ENCODE results near the gene PHIP. TPM values are rescaled to one million over a fixed set of nuclear protein-coding genes. Genes with fewer than 3 reads are reported as not detected.
"Not testable (repeated sequence)": the region's sequence is repeated elsewhere in the genome, so short reads cannot be mapped to it uniquely, and the experiment has no call there.

PHIP gene
- polyA plus RNA-seq, 1 donor, result 25.0 TPM

- DNase-seq, result no peak
Measured at GRCh38 chr6:79005497-79005896, 72.6 kb downstream of the PHIP start.

GRCh38 chr6:79005024-79005423 is 73.0 kb downstream of the PHIP start:
- DNase-seq, result no peak

GRCh38 chr6:79004239-79004638 is 73.8 kb downstream of the PHIP start:
- DNase-seq, result no peak

- DNase-seq, result no peak
Measured at GRCh38 chr6:79001415-79001814, 76.6 kb downstream of the PHIP start.

GRCh38 chr6:78999737-79000136 is 78.3 kb downstream of the PHIP start:
- DNase-seq, result no peak

- DNase-seq, result no peak
Measured at GRCh38 chr6:78995946-78996345, 82.1 kb downstream of the PHIP start.

GRCh38 chr6:78995346-78995745 is 82.7 kb downstream of the PHIP start:
- no peak for DNase-seq

GRCh38 chr6:78993955-78994354 is 84.1 kb downstream of the PHIP start:
- DNase-seq, result no peak

- DNase-seq, result no peak
Measured at GRCh38 chr6:78989191-78989590, 88.9 kb downstream of the PHIP start.

GRCh38 chr6:78986161-78986560 is 91.9 kb downstream of the PHIP start:
- DNase-seq, result no peak

- DNase-seq, result no peak
Measured at GRCh38 chr6:78984225-78984950, 93.7 kb downstream of the PHIP start.

- no peak for DNase-seq
Measured at GRCh38 chr6:78967191-78967590, 110.9 kb downstream of the PHIP start.

- no peak for DNase-seq
Measured at GRCh38 chr6:78966542-78966941, 111.5 kb downstream of the PHIP start.

GRCh38 chr6:78962448-78962847 is 115.6 kb downstream of the PHIP start:
- no peak for DNase-seq

- no peak for DNase-seq
Measured at GRCh38 chr6:78954740-78955139, 123.3 kb downstream of the PHIP start.

GRCh38 chr6:78953798-78954197 is 124.3 kb downstream of the PHIP start:
- DNase-seq, result no peak

GRCh38 chr6:78952362-78952761 is 125.7 kb downstream of the PHIP start:
- no peak for DNase-seq

- no peak for DNase-seq
Measured at GRCh38 chr6:78948785-78949184, 129.3 kb downstream of the PHIP start.

- no peak for DNase-seq
Measured at GRCh38 chr6:78947962-78948361, 130.1 kb downstream of the PHIP start.

GRCh38 chr6:78947529-78947928 is 130.5 kb downstream of the PHIP start:
- no peak for DNase-seq

- DNase-seq, result no peak
Measured at GRCh38 chr6:78942446-78942845, 135.6 kb downstream of the PHIP start.

- no peak for DNase-seq
Measured at GRCh38 chr6:78936515-78936914, 141.5 kb downstream of the PHIP start.

- DNase-seq, result no peak
Measured at GRCh38 chr6:78935553-78935952, 142.5 kb downstream of the PHIP start.

GRCh38 chr6:78925317-78925716 is 152.7 kb downstream of the PHIP start:
- no peak for DNase-seq

- DNase-seq, result not testable (repeated sequence)
Measured at GRCh38 chr6:78921168-78921567, 156.9 kb downstream of the PHIP start.
